Stimulated activated CD4-positive, alpha-beta T cell treated with anti-CD3 and anti-CD28 coated beads, Interleukin-12 subunit alpha, Interleukin-12 subunit beta, amount 100 ng/mL, for 24 hours (primary cell): ENCODE measurements around the gene DUSP16.

Experiments
- DNase-seq, 2 experiments: peaks; one replicate each; pipeline ENCODE4 v3.0.0-alpha.2; 2020; ENCODE audit warnings: low read depth in 2 of 2

Gene DUSP16

GRCh38 chr12:12470751-12471306 lies 91.8 kb downstream of the DUSP16 start:
- no peak for DNase-seq

GRCh38 chr12:12469386-12469785 lies 93.3 kb downstream of the DUSP16 start:
- no peak for DNase-seq

GRCh38 chr12:12468575-12468974 lies 94.1 kb downstream of the DUSP16 start:
- no peak for DNase-seq

- no peak for DNase-seq
Observed at GRCh38 chr12:12467688-12468261, 94.9 kb downstream of the DUSP16 start.

GRCh38 chr12:12467264-12467663 lies 95.4 kb downstream of the DUSP16 start:
- DNase-seq = no peak

- no peak for DNase-seq
Observed at GRCh38 chr12:12466157-12466556, 96.5 kb downstream of the DUSP16 start.

- no peak for DNase-seq
Observed at GRCh38 chr12:12465522-12465921, 97.1 kb downstream of the DUSP16 start.

GRCh38 chr12:12461923-12462315 lies 100.7 kb downstream of the DUSP16 start:
- DNase-seq = no peak

GRCh38 chr12:12460935-12461922 lies 101.4 kb downstream of the DUSP16 start:
- DNase-seq = peak in 1 of 2 experiments; percentile 49

- no peak for DNase-seq
Observed at GRCh38 chr12:12456637-12457036, 106.0 kb downstream of the DUSP16 start.

- DNase-seq = no peak
Observed at GRCh38 chr12:12454315-12454714, 108.3 kb downstream of the DUSP16 start.

- DNase-seq = no peak
Observed at GRCh38 chr12:12453635-12454034, 109.0 kb downstream of the DUSP16 start.

- DNase-seq = no peak
Observed at GRCh38 chr12:12452326-12452902, 110.2 kb downstream of the DUSP16 start.

GRCh38 chr12:12451098-12451497 lies 111.6 kb downstream of the DUSP16 start:
- no peak for DNase-seq

GRCh38 chr12:12450043-12450471 lies 112.6 kb downstream of the DUSP16 start:
- no peak for DNase-seq

GRCh38 chr12:12449533-12450025 lies 113.1 kb downstream of the DUSP16 start:
- no peak for DNase-seq

GRCh38 chr12:12447837-12448236 lies 114.8 kb downstream of the DUSP16 start:
- DNase-seq = no peak

GRCh38 chr12:12447236-12447635 lies 115.4 kb downstream of the DUSP16 start:
- DNase-seq = no peak

GRCh38 chr12:12446786-12447185 lies 115.9 kb downstream of the DUSP16 start:
- DNase-seq = no peak

- DNase-seq = no peak
Observed at GRCh38 chr12:12445882-12446181, 116.8 kb downstream of the DUSP16 start.

- DNase-seq = no peak
Observed at GRCh38 chr12:12445165-12445881, 117.3 kb downstream of the DUSP16 start.

- no peak for DNase-seq
Observed at GRCh38 chr12:12443431-12443878, 119.2 kb downstream of the DUSP16 start.
